Activated CD8-positive, alpha-beta memory T cell treated with anti-CD3 and anti-CD28 coated beads for 36 hours (primary cell): ENCODE data around the gene KDM1B. TPM values are rescaled to one million over a fixed set of nuclear protein-coding genes. Genes with fewer than 3 reads are reported as not detected.
"Not testable (repeated sequence)": the region's sequence is repeated elsewhere in the genome, so short reads cannot be mapped to it uniquely, and the experiment has no call there.

Experiments
- CTCF ChIA-PET: fragments of 350-600 bp; sonication (Branson Sonifier 250); formaldehyde crosslinking; loops from one replicate; lab custom pipeline; 2021; ENCODE audit warnings: antibody characterized with exemption; lab: Charles Lee
- POLR2A ChIA-PET: fragments of 350-600 bp; sonication (Branson Sonifier 250); formaldehyde crosslinking; loops from one replicate; lab custom pipeline; 2021; ENCODE audit warnings: antibody characterized with exemption; lab: Charles Lee
- total RNA-seq, 2 experiments: library from RNA; stranded (reverse); gene quantifications; one replicate each; pipeline ENCODE4 v1.2.3, GENCODE V29; 2021

Gene KDM1B
- total RNA-seq, 2 experiments from 2014 or later: 13.7 TPM

- ChIA-PET POLR2A (interaction anchor here (0.6 kb wide), 1 partner anchor 47 kb away, joined by 3 read pairs; no protein-coding TSS in a partner anchor), CTCF (interaction anchor here (0.6 kb wide), 1 partner anchor 32 kb away, joined by 4 read pairs; no protein-coding TSS in a partner anchor)
Measured at GRCh38 chr6:18215436-18215835, 60.2 kb downstream of the KDM1B start.

DNA sequence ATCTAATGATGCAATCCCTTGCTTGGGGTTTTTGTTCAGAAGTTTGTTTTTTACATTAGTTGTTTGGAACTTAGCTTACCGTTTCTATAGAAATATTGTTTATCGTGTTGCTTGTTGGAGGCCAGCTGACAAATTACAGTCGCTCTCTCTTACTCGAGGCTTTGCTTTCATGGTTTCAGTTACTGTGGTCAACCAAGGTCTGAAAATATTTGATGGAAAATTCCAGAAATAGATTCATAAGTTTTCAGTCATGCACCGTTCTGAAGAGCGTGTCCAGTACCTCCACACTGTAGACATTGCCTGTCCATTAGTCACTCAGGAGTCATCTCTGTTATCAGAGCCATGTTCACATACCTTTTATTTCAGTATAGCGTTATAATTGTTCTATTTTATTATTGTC is 61.2 kb downstream of the KDM1B start:
- ChIA-PET CTCF (no interaction called here), POLR2A (no interaction called here)

- POLR2A ChIA-PET: interaction anchor here (0.5 kb wide), 1 partner anchor 1881 kb away, joined by 4 read pairs; no protein-coding TSS in a partner anchor
- CTCF ChIA-PET: no interaction called here
Measured at GRCh38 chr6:18218233-18218632, 63.0 kb downstream of the KDM1B start.

- POLR2A ChIA-PET: no interaction called here
- CTCF ChIA-PET: no interaction called here
Measured at GRCh38 chr6:18219591-18219990, 64.4 kb downstream of the KDM1B start.

GRCh38 chr6:18221288-18221615 is 66.0 kb downstream of the KDM1B start:
- ChIA-PET CTCF (no interaction called here), POLR2A (no interaction called here)

DNA sequence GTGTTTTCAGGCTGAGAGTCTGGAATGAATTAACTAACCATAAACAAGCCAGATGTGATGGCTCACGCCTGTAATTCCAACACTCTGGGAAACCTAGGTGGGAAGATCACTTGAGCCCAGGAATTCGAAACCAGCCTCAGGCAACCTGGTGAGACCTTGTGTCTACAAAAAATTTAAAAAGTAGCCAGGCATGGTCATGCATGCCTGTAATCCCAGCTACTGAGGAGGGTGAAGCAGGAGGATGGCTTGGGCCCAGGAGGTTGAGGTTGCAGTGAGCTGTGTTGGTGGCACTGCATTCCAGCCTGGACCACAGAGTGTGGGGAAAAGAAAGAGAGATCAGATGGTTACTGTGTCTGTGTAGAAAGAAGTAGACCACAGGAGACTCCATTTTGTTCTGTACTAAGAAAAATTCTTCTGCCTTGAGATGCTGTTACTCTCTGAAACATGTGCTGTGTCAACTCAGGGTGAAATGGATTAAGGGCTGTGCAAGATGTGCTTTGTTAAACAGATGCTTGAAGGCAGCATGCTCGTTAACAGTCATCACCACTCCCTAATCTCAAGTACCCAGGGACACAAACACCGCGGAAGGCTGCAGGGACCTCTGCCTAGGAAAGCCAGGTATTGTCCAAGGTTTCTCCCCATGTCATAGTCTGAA is 71.4 kb downstream of the KDM1B start:
- POLR2A ChIA-PET, CTCF ChIA-PET: not testable (repeated sequence)

DNA sequence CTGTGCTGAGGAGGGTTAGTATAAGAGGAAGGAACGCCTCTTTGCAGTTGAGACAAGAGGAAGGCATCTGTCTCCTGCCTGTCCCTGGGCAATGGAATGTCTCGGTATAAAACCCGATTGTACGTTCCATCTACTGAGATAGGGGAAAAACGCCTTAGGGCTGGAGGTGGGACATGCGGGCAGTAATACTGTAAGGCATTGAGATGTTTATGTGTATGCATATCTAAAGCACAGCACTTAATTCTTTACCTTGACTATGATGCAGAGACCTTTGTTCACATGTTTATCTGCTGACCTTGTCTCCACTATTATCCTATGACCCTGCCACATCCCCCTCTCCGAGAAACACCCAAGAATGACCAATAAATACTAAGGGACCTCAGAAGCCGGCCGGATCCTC is 71.9 kb downstream of the KDM1B start:
- POLR2A ChIA-PET, CTCF ChIA-PET: not testable (repeated sequence)

DNA sequence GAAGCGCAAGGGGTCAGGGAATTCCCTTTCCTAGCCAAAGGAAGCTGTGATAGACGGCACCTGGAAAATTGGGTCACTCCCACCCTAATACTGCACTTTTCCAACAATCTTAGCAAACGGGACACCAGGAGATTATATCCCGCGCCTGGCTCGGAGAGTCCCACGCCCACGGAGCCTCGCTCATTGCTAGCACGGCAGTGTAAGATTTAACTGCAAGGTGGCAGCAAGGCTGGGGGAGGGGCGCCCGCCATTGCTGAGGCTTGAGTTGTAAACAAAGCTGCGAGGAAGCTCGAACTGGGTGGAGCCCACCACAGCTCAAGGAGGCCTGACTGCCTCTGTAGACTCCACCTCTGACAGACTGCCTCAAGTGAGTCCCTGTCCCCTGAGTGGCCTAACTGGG is 73.4 kb downstream of the KDM1B start:
- CTCF ChIA-PET, POLR2A ChIA-PET: not testable (repeated sequence)

DNA sequence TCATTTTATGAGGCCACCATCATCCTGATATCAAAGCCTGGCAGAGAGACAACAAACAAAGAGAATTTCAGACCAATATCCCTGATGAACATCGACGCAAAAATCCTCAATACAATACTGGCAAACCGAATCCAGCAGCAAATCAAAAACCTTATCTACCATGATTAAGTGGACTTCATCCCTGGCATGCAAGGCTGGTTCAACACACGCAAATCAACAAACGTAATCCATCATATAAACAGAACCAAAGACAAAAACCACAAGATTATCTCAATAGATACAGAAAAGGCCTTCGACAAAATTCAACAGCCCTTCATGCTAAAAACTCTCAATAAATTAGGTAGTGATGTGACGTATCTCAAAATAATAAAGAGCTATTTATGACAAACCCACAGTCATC is 76.6 kb downstream of the KDM1B start:
- POLR2A ChIA-PET: not testable (repeated sequence)
- CTCF ChIA-PET: interaction anchor here (1.0 kb wide), 1 partner anchor 10 kb away, joined by 3 read pairs; no protein-coding TSS in a partner anchor

DNA sequence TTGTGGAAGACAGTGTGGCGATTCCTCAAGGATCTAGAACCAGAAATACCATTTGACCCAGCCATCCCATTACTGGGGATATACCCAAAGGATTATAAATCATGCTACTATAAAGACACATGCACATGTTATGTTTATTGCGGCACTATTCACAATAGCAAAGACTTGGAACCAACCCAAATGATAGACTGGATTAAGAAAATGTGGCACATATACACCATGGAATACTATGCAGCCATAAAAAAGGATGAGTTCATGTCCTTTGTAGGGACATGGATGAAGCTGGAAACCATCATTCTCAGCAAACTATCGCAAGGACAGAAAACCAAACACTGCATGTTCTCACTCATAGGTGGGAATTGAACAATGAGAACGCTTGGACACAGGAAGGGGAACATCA is 78.5 kb downstream of the KDM1B start:
- CTCF ChIA-PET, POLR2A ChIA-PET: not testable (repeated sequence)

- ChIA-PET CTCF (no interaction called here), POLR2A (no interaction called here)
Measured at GRCh38 chr6:18234564-18234963, 79.3 kb downstream of the KDM1B start.

- ChIA-PET POLR2A (no interaction called here), CTCF (no interaction called here)
Measured at GRCh38 chr6:18235524-18235923, 80.3 kb downstream of the KDM1B start.

- CTCF ChIA-PET: no interaction called here
- POLR2A ChIA-PET: no interaction called here
Measured at GRCh38 chr6:18237167-18237566, 81.9 kb downstream of the KDM1B start.

- ChIA-PET CTCF (no interaction called here), POLR2A (no interaction called here)
Measured at GRCh38 chr6:18240230-18240629, 85.0 kb downstream of the KDM1B start.

DNA sequence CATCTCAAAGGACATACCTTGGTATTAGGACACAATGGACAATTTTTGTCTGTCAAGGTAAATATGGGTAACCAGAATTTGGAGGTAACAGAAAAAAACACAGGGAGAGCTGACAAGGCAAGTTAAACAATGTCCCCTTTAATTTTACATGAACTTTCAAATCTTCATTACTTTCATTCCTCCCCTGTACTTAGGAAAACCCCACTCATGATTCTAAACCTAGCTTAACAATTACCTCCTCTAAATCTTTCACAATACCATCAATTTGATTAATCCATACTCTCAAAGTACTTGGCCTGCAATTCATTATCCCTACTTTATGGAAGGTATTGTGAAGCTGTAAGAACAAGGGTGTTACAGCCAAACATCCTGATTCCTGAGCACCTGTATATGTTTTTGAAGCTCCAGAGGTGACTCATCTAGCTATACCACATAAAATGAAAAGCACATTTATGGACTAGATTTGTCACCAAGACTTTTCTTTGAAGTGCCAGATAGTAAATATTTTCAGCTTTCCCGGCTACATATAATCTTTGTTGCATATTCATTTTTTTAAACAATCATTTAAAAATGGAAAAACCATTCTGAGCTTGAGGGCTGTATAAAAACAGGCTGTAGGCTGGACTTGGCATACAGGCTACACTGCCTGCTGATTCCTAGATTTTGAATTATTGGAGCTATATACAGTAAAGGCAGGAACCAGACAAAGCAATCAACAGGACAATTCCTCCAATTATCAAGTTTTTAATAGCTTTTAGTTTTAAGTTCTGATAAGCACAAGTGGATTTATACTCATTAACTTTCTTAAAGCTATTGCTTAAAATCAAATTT is 86.2 kb downstream of the KDM1B start:
- POLR2A ChIA-PET: interaction anchor here (0.5 kb wide), 1 partner anchor 19 kb away, joined by 7 read pairs; no protein-coding TSS in a partner anchor
- CTCF ChIA-PET: interaction anchor here (1.4 kb wide), 1 partner anchor 9 kb away, joined by 3 read pairs; no protein-coding TSS in a partner anchor

DNA sequence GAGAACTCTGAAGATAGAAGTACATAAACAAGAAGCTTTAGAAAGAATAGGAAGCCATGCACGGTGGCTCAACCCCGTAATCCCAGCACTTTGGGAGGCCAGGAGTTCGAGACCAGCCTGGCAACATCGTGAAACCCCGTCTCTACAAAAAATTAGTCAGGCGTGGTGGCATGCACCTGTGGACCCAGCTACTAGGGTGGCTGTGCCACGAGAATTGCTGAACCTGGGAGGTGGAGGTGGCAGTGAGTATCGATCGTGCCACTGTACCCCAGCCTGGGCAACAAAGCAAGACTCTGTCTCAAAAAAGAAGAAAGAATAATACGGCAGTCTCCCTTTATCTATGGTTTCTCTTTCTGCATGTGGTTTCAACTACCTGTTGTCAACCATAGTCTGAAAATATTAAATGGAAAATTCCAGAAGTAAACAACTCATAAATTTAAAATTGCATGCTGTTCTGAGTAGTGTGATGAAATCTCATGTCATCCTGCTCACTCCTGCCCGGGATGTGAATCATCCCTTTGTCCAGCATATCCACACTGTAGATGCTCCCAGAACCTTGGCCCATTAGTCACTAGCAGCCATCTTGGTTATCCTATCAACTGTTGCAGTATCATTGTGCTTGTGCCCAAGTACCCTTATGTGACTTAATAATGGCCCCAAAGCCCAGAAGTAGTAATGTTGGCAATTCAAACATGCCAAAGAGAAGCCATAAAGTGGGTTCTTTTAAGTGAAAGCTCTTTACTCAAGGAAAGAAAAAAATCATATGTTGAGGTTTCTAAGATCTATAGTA is 87.0 kb downstream of the KDM1B start:
- CTCF ChIA-PET: interaction anchor here (1.4 kb wide), 1 partner anchor 10 kb away, joined by 3 read pairs; no protein-coding TSS in a partner anchor
- POLR2A ChIA-PET: interaction anchor here (0.5 kb wide), 1 partner anchor 18 kb away, joined by 7 read pairs; no protein-coding TSS in a partner anchor

- ChIA-PET POLR2A (no interaction called here), CTCF (interaction anchor here (0.6 kb wide), 1 partner anchor 428 kb away, joined by 4 read pairs; no protein-coding TSS in a partner anchor)
Measured at GRCh38 chr6:18243302-18243893, 88.2 kb downstream of the KDM1B start.

GRCh38 chr6:18244251-18244650 is 89.0 kb downstream of the KDM1B start:
- ChIA-PET CTCF (no interaction called here), POLR2A (no interaction called here)

DNA sequence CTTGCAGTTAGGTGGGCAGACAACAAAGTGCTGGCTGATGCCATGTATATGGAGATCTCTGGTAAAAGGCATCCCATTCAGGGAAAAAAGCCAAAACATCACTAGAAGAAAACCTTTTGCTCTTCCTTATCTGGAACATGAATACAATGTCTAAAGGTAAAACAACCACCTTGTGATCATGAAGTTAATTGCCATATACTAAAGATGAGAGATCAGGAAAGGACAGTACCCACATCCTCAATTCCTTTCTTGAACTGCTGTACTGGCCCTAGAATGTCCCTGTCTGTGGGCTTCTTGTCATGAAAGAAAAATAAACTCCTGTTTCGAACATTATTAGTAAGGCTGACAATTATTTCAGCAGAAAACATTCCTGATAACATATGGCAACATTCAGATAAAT is 89.9 kb downstream of the KDM1B start:
- CTCF ChIA-PET: no interaction called here
- POLR2A ChIA-PET: no interaction called here
